SK-N-SH (cell line): Measurements from ENCODE around the gene PRDM15. TPM values are rescaled to one million over a fixed set of nuclear protein-coding genes. Genes with fewer than 3 reads are reported as not detected.

Source experiments
- CTCF ChIA-PET: fragments of 300-600, 350-600 bp; formaldehyde crosslinking; extraction: SDS; loops from one replicate; lab custom pipeline; 2021; lab: Yijun Ruan, JAX
- POLR2A ChIA-PET: fragments of 350-600 bp; sonication (Branson Sonifier 250); formaldehyde crosslinking; extraction: SDS; loops from one replicate; lab custom pipeline; 2020; ENCODE audit warnings: antibody characterized with exemption, inconsistent platforms; lab: Yijun Ruan, JAX
- DNase-seq: peaks from one replicate; pipeline ENCODE4 v3.0.0; 2012
- H2AFZ ChIP-seq: fragments of 200-600 bp; sonication (generic); 2 replicates; pipeline ENCODE4 v1.8.1; 2016; ENCODE audit warnings: antibody characterized with exemption, mild to moderate bottlenecking, low read depth
- H3F3A ChIP-seq: fragments of 200-600 bp; sonication (generic); replicated peaks from 2 replicates; pipeline ENCODE3; 2016; ENCODE audit warnings: antibody characterized with exemption, mild to moderate bottlenecking; ENCODE audit not compliant: insufficient read depth
- H3K27ac ChIP-seq, 2 experiments: fragments of 200-500 bp in 1 of 2; fragments of 200-600 bp in 1 of 2; sonication (Bioruptor generic) in 1 of 2; sonication (generic), shearing (Covaris generic) in 1 of 2; 2 replicates each; pipeline versions ENCODE4 v1.5.1 to v1.6.1; 2014 to 2016; ENCODE audit warnings: low read depth in 2 of 2, inconsistent platforms in 1 of 2, low read length in 1 of 2, mild to moderate bottlenecking in 1 of 2, mixed read lengths in 1 of 2
- H3K27me3 ChIP-seq: fragments of 200-600 bp; sonication (generic), shearing (Covaris generic); 2 replicates; pipeline ENCODE4 v1.6.1; 2016; ENCODE audit warnings: mixed run types; ENCODE audit not compliant: insufficient read depth
- H3K36me3 ChIP-seq, 2 experiments: fragments of 200-500 bp in 1 of 2; fragments of 200-600 bp in 1 of 2; sonication (Bioruptor generic) in 1 of 2; sonication (generic) in 1 of 2; replicated peaks in 1 of 2; 2 replicates each; pipeline versions ENCODE3 to v1.5.1; 2014 to 2016; ENCODE audit warnings: low read length in 1 of 2, mild to moderate bottlenecking in 1 of 2; ENCODE audit not compliant: insufficient read depth in 2 of 2, control insufficient read depth in 1 of 2
- H3K4me1 ChIP-seq, 2 experiments: fragments of 200-500 bp in 1 of 2; fragments of 200-600 bp in 1 of 2; sonication (Bioruptor generic) in 1 of 2; sonication (generic), shearing (Covaris generic) in 1 of 2; 2 replicates each; pipeline versions ENCODE4 v1.5.1 to v1.6.1; 2014 to 2016; ENCODE audit warnings: low read depth in 1 of 2, low read length in 1 of 2, mixed run types in 1 of 2; ENCODE audit not compliant: insufficient read depth in 2 of 2, control insufficient read depth in 1 of 2
- H3K4me2 ChIP-seq: fragments of 200-600 bp; sonication (generic), shearing (Covaris generic); 2 replicates; pipeline ENCODE4 v1.6.1; 2017; ENCODE audit warnings: mixed run types
- H3K4me3 ChIP-seq, 2 experiments: fragments of 200-500 bp in 1 of 2; fragments of 200-600 bp in 1 of 2; sonication (Bioruptor generic) in 1 of 2; sonication (generic), shearing (Covaris generic) in 1 of 2; 2 replicates each; pipeline versions ENCODE4 v1.5.1 to v1.8.1; 2014 to 2016; ENCODE audit warnings: low read depth in 2 of 2, inconsistent platforms in 1 of 2, low read length in 1 of 2, mild to moderate bottlenecking in 1 of 2, mixed read lengths in 1 of 2, moderate library complexity in 1 of 2
- H3K79me2 ChIP-seq: fragments of 200-600 bp; sonication (generic); 2 replicates; pipeline ENCODE4 v1.8.1; 2017; ENCODE audit warnings: mild to moderate bottlenecking; ENCODE audit not compliant: insufficient read depth
- H3K9ac ChIP-seq: fragments of 200-600 bp; sonication (generic); 2 replicates; pipeline ENCODE4 v1.6.1; 2017; ENCODE audit warnings: mixed run types
- H3K9me2 ChIP-seq: fragments of 200-600 bp; sonication (generic); 2 replicates; pipeline ENCODE4 v1.6.1; 2017; ENCODE audit warnings: mixed run types
- H3K9me3 ChIP-seq: fragments of 200-600 bp; sonication (generic); 2 replicates; pipeline ENCODE4 v1.6.1; 2017; ENCODE audit warnings: mixed run types, mild to moderate bottlenecking, moderate library complexity
- H4K20me1 ChIP-seq: fragments of 200-600 bp; sonication (generic); 2 replicates; pipeline ENCODE4 v1.6.1; 2017; ENCODE audit warnings: mild to moderate bottlenecking, mixed run types; ENCODE audit not compliant: insufficient read depth
- ELF1 ChIP-seq: IDR thresholded peaks from 2 replicates; pipeline ENCODE4 v1.4.0; 2012
- EP300 ChIP-seq, 2 experiments: IDR thresholded peaks; 2 replicates each; pipeline versions ENCODE4 v1.4.0 to v1.6.1; 2012; ENCODE audit warnings: borderline replicate concordance in 1 of 2, low read depth in 1 of 2, low read length in 1 of 2
- EZH2phosphoT487 ChIP-seq: fragments of 200-600 bp; sonication (generic); IDR thresholded peaks from 2 replicates; pipeline ENCODE4 v1.6.1; 2017; ENCODE audit warnings: low read depth, mixed run types, mild to moderate bottlenecking, antibody characterized with exemption, moderate library complexity, borderline replicate concordance
- FOXJ3 ChIP-seq: sonication (generic); formaldehyde crosslinking; IDR thresholded peaks from 2 replicates; pipeline ENCODE4 v1.5.1; 2020; ENCODE audit warnings: mild to moderate bottlenecking, missing genetic modification reagents
- FOXM1 ChIP-seq: IDR thresholded peaks from 2 replicates; pipeline ENCODE4 v1.4.0; 2012; ENCODE audit warnings: low read depth, mild to moderate bottlenecking
- GABPA ChIP-seq: IDR thresholded peaks from 2 replicates; pipeline ENCODE4 v1.4.0; 2012; ENCODE audit warnings: low read depth, mild to moderate bottlenecking
- GATA2 ChIP-seq: sonication (generic); formaldehyde crosslinking; IDR thresholded peaks from 2 replicates; pipeline ENCODE4 v1.5.0; 2020; ENCODE audit warnings: mild to moderate bottlenecking, missing genetic modification reagents
- MEF2A ChIP-seq: IDR thresholded peaks from 2 replicates; pipeline ENCODE4 v1.4.0; 2012; ENCODE audit warnings: low read depth, borderline replicate concordance
- MXI1 ChIP-seq: IDR thresholded peaks from 2 replicates; pipeline ENCODE4 v1.6.1; 2012; ENCODE audit warnings: mild to moderate bottlenecking, low read depth, low read length, improper control_type of control experiment
- NRF1 ChIP-seq: IDR thresholded peaks from 2 replicates; pipeline ENCODE4 v1.6.1; 2012; ENCODE audit warnings: low read depth, mild to moderate bottlenecking, low read length
- POLR2AphosphoS5 ChIP-seq: IDR thresholded peaks from 2 replicates; pipeline ENCODE4 v1.6.1; 2012; ENCODE audit warnings: low read depth, low read length
- RFX5 ChIP-seq: IDR thresholded peaks from 2 replicates; pipeline ENCODE4 v1.6.1; 2012; ENCODE audit warnings: mild to moderate bottlenecking, improper control_type of control experiment, low read length
- SIN3A ChIP-seq: IDR thresholded peaks from 2 replicates; pipeline ENCODE4 v1.6.1; 2012; ENCODE audit warnings: low read depth, mild to moderate bottlenecking, low read length, moderate library complexity, borderline replicate concordance
- TAF1 ChIP-seq: IDR thresholded peaks from 2 replicates; pipeline ENCODE4 v1.6.1; 2012; ENCODE audit warnings: low read depth, mild to moderate bottlenecking, low read length, moderate library complexity, borderline replicate concordance
- TCF12 ChIP-seq: IDR thresholded peaks from 2 replicates; pipeline ENCODE4 v1.4.0; 2012
- TEAD4 ChIP-seq: IDR thresholded peaks from 2 replicates; pipeline ENCODE4 v1.4.0; 2012; ENCODE audit warnings: mild to moderate bottlenecking, borderline replicate concordance; ENCODE audit not compliant: insufficient read depth
- YY1 ChIP-seq: IDR thresholded peaks from 2 replicates; pipeline ENCODE4 v1.4.0; 2012; ENCODE audit warnings: low read depth, mild to moderate bottlenecking
- WGBS: methylation state at CpG from one replicate; pipeline ENCODE4 v1.1.6; 2017; ENCODE audit warnings: low lambda C conversion rate; 5-methylcytosine and 5-hydroxymethylcytosine counted together
- polyA plus RNA-seq, 3 experiments: library from polyadenylated mRNA; depleted of rRNA; stranded (reverse); fragments of >200 nt; gene quantifications; 2 replicates each; pipeline ENCODE4 v1.2.3, GENCODE V29; 2012
- TF ChIP-seq, protein P1 (sequence below): IDR thresholded peaks from 2 replicates; pipeline ENCODE4 v1.4.0; 2012; ENCODE audit warnings: low read depth, borderline replicate concordance
- TF ChIP-seq, protein P2 (sequence below): fragments of 150-350 bp; IDR thresholded peaks from 2 replicates; pipeline ENCODE4 v1.6.1; 2016; ENCODE audit warnings: mild to moderate bottlenecking, low read depth, low read length
- TF ChIP-seq, protein P3 (sequence below): fragments of 200-600 bp; sonication (generic); IDR thresholded peaks from 2 replicates; pipeline ENCODE4 v1.6.1; 2017; ENCODE audit warnings: antibody characterized with exemption, mild to moderate bottlenecking, moderate library complexity
- TF ChIP-seq, protein P4 (sequence below): IDR thresholded peaks from 2 replicates; pipeline ENCODE4; 2012

Gene PRDM15
- polyA plus RNA-seq, 1 of the 3 experiments (the other 2 are of a cell fraction) = 7.0 TPM

DNA sequence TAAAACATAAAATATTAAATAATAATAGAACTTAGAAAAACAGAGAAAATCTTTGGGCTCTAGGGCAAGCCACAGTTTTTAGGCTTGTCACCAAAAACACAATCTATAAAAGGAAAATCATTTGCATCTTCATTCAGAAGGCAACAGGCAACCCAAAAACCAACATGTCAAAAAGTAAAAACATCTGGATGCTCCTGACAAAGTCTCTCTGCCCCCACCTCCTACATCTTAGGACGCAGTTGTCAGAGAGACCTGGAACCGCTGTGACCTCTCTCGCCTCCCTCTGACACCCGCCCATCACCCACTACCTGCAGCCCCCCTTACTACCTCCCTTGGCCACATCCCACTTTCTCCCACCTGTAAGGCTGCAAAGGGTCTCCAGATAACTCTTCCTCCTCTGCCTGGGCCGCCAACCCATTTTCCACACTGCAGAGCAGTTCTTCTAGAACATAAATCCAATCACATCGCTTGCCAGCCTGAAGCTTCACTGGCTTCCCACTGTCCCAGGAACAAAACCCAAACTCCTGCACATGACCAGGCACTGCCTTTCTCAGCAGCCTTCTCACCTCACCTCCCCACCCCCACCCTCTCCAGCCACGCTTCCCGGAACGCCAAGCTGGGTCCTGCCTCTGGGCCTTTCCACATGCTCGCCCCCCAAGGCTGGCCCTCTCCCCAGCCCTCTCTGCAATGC, 14.7 kb downstream of the PRDM15 start:
- Histone ChIP-seq H3K79me2 (peaks cover 7% of the 10 kb centered on the region), H3K9ac (no peak overlapping the region), H3F3A (no peaks in the 10 kb centered on the region), H2AFZ (no peak overlapping the region), H3K36me3 (peaks cover 0 to under 1% of the 10 kb centered on the region in 2 experiments), H4K20me1 (no peaks in the 10 kb centered on the region), H3K4me2 (no peak overlapping the region), H3K27me3 (no peaks in the 10 kb centered on the region), H3K27ac (no peak overlapping the region), H3K4me1 (peaks cover 0 to 3% of the 10 kb centered on the region in 2 experiments; a peak in 1 of 4 replicates), H3K9me3 (no peaks in the 10 kb centered on the region), H3K9me2 (no peaks in the 10 kb centered on the region), H3K4me3 (no peak overlapping the region)
- 96% methylated on average over 10 of the region's 10 CpGs for WGBS
- ChIA-PET CTCF (no interaction called here), POLR2A (no interaction called here)
- DNase-seq = no peak
- TF ChIP-seq YY1 = no peak
- TF ChIP-seq TCF12 = no peak
- TF ChIP-seq RFX5 = no peak
- TF ChIP-seq TAF1 = no peak
- TF ChIP-seq, protein P1, sequence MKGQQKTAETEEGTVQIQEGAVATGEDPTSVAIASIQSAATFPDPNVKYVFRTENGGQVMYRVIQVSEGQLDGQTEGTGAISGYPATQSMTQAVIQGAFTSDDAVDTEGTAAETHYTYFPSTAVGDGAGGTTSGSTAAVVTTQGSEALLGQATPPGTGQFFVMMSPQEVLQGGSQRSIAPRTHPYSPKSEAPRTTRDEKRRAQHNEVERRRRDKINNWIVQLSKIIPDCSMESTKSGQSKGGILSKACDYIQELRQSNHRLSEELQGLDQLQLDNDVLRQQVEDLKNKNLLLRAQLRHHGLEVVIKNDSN = no peak
- no peak for TF ChIP-seq ELF1
- no peak for TF ChIP-seq GABPA
- TF ChIP-seq MEF2A = no peak
- TF ChIP-seq POLR2AphosphoS5 = no peak
- no peak for TF ChIP-seq NRF1
- TF ChIP-seq, protein P2, sequence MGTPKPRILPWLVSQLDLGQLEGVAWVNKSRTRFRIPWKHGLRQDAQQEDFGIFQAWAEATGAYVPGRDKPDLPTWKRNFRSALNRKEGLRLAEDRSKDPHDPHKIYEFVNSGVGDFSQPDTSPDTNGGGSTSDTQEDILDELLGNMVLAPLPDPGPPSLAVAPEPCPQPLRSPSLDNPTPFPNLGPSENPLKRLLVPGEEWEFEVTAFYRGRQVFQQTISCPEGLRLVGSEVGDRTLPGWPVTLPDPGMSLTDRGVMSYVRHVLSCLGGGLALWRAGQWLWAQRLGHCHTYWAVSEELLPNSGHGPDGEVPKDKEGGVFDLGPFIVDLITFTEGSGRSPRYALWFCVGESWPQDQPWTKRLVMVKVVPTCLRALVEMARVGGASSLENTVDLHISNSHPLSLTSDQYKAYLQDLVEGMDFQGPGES = no peak
- TF ChIP-seq FOXM1 = no peak
- no peak for TF ChIP-seq EZH2phosphoT487

DNA sequence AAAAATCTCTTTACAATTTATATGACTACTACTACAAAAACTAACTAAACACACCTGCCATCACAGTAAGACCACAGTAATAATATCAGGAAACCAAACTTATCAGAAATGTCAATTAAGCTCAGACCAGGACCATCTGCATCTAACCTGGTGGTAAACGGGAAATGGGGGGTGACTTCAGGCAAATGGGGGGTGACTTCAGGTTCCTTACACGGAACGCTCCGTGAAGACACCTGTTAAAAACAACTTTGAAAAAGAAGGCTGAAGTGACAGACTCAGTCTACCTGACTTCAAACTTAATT, 15.8 kb downstream of the PRDM15 start:
- Histone ChIP-seq H3K4me2 (no peak overlapping the region), H3K9ac (no peak overlapping the region), H3K9me3 (no peaks in the 10 kb centered on the region), H3K79me2 (peaks cover 7% of the 10 kb centered on the region), H3F3A (no peaks in the 10 kb centered on the region), H2AFZ (no peak overlapping the region), H3K27ac (peak overlapping the region in 1 of 2 experiments; percentile 39; a peak in 1 of 4 replicates), H4K20me1 (no peaks in the 10 kb centered on the region), H3K36me3 (peaks cover 0 to 5% of the 10 kb centered on the region in 2 experiments), H3K4me3 (no peak overlapping the region), H3K9me2 (no peaks in the 10 kb centered on the region), H3K27me3 (no peaks in the 10 kb centered on the region), H3K4me1 (peaks cover 0 to 3% of the 10 kb centered on the region in 2 experiments; a peak in 1 of 4 replicates)
- CTCF ChIA-PET = interaction anchor here (1.3 kb wide), 1 partner anchor 47 kb away, joined by 3 read pairs; no protein-coding TSS in a partner anchor
- POLR2A ChIA-PET = no interaction called here
- 87% methylated on average over 4 of the region's 4 CpGs for WGBS
- DNase-seq = no peak
- TF ChIP-seq SIN3A = no peak
- no peak for TF ChIP-seq TCF12
- TF ChIP-seq, protein P3, sequence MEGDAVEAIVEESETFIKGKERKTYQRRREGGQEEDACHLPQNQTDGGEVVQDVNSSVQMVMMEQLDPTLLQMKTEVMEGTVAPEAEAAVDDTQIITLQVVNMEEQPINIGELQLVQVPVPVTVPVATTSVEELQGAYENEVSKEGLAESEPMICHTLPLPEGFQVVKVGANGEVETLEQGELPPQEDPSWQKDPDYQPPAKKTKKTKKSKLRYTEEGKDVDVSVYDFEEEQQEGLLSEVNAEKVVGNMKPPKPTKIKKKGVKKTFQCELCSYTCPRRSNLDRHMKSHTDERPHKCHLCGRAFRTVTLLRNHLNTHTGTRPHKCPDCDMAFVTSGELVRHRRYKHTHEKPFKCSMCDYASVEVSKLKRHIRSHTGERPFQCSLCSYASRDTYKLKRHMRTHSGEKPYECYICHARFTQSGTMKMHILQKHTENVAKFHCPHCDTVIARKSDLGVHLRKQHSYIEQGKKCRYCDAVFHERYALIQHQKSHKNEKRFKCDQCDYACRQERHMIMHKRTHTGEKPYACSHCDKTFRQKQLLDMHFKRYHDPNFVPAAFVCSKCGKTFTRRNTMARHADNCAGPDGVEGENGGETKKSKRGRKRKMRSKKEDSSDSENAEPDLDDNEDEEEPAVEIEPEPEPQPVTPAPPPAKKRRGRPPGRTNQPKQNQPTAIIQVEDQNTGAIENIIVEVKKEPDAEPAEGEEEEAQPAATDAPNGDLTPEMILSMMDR = no peak
- no peak for TF ChIP-seq TEAD4
- TF ChIP-seq, protein P1 = no peak
- TF ChIP-seq GATA2 (CRISPR knock-in tag) = no peak
- TF ChIP-seq TAF1 = no peak
- no peak for TF ChIP-seq MEF2A
- no peak for TF ChIP-seq EP300 (IDR thresholded peaks at IDR 0.05; ENCODE audit: borderline replicate concordance in 1 of 2, low read depth in 1 of 2, low read length in 1 of 2)
- TF ChIP-seq, protein P4, sequence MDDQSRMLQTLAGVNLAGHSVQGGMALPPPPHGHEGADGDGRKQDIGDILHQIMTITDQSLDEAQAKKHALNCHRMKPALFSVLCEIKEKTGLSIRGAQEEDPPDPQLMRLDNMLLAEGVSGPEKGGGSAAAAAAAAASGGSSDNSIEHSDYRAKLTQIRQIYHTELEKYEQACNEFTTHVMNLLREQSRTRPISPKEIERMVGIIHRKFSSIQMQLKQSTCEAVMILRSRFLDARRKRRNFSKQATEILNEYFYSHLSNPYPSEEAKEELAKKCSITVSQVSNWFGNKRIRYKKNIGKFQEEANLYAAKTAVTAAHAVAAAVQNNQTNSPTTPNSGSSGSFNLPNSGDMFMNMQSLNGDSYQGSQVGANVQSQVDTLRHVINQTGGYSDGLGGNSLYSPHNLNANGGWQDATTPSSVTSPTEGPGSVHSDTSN = no peak
- no peak for TF ChIP-seq ELF1
- no peak for TF ChIP-seq MXI1
- TF ChIP-seq RFX5 = no peak
- TF ChIP-seq FOXJ3 (CRISPR knock-in tag) = no peak
